RKO (cell line): ENCODE data around the gene MYF5.
"Not testable (repeated sequence)": the region's sequence is repeated elsewhere in the genome, so short reads cannot be mapped to it uniquely, and the experiment has no call there.

Experiments used
- DNase-seq: peaks from one replicate; pipeline ENCODE4 v3.0.0-alpha.2; 2016; ENCODE audit warnings: low spot score

Gene MYF5

GRCh38 chr12:80716696-80717469, at the start of gene MYF5:
TSS of gene MYF5 (plus strand) at chr12:80716912. CDS start at chr12:80717064, 152 bp downstream.
- DNase-seq, result no peak

DNA sequence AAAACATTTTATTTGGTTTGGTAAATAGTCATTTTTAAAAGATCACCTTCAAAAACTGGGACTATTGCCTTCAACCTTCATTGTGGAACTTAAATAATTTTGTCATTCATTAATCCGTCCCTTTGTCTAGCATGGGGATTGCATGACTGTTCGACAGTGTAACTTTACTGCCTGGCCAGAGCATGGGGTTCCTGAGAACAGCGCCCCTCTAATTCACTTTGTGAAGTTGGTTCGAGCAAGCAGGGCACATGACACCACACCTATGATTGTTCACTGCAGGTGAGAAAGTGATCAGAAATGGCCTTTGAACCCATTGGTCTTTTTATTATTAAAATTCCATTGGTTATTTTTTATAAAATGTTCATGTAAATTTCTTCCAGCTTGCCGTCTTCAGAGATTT, 46.5 kb upstream of the MYF5 start:
- no peak for DNase-seq

DNA sequence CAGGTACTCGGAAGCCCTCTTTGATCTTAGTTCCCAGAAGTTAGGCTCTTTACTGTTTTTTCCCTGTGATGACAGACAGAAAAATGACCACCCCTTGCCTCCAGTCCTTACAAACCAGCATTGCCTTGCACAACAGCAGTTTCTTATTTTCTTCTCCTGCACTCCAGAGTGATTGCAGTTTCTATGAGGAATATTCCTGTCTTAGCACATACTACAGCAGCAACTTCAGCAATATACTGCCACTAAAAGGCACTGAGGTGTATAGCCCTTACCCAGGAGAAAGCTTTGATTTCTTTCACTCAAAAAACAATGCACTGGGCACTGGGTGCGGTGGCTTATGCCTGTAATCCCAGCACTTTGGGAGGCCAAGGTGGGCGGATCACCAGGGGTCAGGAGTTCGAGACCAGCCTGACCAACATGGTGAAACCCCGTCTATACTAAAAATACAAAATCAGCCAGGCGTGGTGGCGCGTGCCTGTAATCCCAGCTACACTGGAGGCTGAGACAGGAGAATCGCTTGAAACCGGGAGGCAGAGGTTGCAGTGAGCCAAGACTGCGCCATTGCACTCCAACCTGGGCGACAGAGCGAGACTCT, 40.6 kb upstream of the MYF5 start:
- not testable (repeated sequence) for DNase-seq

GRCh38 chr12:80676856-80677255, 39.9 kb upstream of the MYF5 start:
- DNase-seq, result no peak

GRCh38 chr12:80677994-80678393, 38.7 kb upstream of the MYF5 start:
- no peak for DNase-seq

- no peak for DNase-seq
Observed at GRCh38 chr12:80679346-80680131, 37.2 kb upstream of the MYF5 start.

- DNase-seq, result no peak
Observed at GRCh38 chr12:80681287-80681686, 35.4 kb upstream of the MYF5 start.

DNA sequence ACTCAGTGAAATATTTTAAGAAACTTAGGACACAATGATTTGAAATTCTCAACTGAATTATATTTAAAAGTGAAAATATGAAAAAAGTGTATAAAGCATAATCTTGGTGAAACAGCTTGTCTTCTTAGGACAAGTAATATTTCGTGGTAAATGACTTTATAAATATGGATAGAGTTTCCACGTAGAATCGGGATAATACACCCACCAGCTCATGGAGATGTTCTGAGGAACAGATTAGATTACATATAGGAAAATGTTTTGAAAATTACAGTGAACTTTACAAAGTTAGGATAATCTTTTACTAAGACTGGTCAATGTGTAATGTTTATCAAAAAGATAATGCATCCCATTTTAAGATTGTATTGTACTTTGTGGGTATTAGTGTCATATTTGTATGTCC, 34.9 kb upstream of the MYF5 start:
- DNase-seq, result no peak

DNA sequence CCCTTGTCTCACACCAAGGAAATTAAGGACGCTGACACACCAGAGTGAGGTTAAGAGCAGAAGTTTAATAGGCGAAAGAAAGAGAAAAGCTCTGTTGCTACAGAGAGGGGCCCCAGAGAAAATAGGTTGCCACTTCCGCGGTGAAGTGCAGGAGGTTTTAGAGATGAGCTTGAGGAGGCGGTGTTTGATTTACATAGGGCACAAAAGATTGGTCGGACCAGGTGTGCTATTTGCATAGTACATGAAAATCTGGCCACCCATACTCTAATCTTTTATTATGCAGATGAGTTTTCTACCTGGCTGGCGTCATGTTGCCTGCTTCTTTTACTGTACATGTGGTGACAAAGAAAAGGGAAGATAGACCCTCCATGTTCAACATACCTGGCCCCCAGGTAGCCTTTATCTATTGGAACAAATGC, 32.6 kb upstream of the MYF5 start:
- DNase-seq, result no peak

GRCh38 chr12:80690090-80690489, 26.6 kb upstream of the MYF5 start:
- no peak for DNase-seq

GRCh38 chr12:80690513-80690912, 26.2 kb upstream of the MYF5 start:
- DNase-seq, result no peak

DNA sequence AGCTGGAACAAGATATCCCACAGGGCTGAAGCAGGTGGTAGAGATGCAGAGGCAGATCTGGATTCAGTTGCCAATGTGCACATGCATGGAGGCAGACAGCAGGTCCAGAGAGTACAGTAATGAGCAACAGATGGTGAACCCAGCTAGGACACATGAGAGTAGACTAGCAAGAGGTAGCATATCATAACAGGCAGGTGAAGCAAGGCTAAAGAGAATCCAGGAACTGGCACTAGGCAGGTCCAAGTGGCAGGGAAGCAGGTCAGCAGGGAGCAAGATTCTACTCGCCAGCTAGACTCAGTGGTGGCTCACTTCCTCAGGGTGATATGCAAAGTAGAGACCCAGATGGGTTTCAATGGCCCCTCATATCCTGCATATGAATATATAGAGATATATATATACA, 24.6 kb upstream of the MYF5 start:
- no peak for DNase-seq

GRCh38 chr12:80697270-80697887, 19.3 kb upstream of the MYF5 start:
- no peak for DNase-seq

DNA sequence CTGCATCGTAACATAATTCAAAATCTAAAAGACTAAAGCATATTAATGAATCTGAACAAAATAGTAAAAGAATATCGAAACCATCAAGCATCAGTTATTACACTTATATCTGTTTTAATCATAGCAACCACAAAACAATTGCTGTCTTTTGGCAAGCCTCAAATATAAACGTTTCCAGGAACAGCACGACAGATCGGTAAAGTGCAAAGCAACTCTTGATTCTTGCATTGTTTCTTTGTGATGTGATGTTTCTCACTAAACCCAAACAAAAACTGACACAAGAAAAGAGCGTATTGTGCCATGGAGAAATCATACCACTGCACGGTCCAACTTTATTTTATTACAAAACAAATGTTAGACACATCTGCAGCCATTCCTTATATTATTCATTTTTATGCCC, 18.5 kb upstream of the MYF5 start:
- no peak for DNase-seq

GRCh38 chr12:80698847-80699542, 17.7 kb upstream of the MYF5 start:
- DNase-seq, result no peak

DNA sequence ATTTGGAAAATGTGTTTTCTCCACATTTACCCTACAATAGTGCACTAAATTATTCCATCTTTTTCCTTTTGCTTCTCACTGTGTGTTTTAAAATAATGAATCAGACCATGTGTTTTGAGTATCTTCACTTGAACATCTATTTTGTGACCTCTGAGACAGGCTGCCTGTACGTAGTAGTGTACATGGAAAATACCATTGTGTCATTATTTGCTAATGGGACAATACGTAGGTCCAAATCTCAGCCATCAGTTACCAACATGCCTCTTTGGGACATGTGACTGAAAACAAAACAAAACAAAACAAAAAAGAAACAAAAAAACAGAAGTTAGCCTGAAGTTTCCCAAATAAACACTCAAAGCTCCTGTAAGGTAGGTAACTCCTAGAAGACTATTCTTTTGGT, 16.4 kb upstream of the MYF5 start:
- DNase-seq, result no peak

DNA sequence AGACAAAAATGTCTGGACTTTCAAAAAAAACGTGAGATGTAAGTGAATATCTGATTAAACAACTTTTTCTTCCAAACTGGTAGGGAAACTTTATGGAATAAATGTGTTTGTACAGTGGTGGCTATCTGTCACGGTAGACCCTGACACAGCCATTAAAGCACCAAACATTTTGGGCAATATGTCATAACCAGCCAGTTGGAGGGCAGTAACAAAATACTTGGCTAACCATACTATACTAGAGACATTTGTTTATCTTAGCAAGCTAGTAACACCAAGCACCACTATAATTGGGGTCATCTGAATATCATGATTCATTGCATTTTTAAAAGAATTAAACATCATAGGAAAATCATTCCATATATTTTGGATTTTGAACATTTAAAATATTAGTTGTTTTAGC, 15.3 kb upstream of the MYF5 start:
- no peak for DNase-seq

DNA sequence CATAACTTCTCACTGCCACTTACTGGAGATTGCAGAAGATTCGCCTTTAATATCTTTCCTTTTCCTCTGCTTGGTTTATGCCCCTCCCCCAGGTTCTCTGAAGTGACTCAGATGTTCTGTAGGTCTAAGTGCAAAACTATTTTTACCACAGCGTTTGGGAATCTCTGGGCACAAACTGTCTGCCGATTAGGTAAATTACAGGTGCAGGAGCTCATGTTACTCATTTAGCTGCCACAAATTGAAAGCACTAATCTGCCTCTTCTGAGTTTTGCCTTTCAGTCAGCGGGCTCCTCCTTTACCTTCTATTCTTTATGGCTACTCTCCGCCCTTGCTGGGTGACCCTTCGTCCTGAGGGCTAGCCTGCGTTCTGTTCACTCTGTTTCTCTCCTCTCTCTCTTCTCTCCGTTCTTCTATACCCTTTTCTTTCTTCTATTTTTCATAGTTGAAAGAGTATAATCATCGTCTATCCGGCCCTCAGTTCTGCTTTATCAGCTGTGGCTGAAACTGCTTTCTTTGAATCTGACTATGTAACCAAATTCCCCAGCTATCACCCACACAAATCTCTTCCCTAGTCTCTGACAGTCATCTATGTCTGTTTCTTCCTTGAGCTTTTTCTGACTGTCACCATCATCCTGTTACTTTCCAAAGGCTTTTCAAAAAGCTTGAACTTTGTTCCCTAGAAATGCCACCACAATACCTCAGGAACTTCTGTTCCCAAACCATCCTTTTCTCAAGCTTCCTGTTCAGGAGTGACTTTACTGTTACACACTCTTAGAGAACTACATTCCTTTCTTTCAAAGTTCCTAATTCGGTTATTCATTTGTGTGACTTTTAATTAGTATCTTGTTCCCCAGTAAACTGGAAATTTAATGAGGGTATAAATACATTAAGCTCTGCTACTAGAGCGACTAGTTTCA, 13.6 kb upstream of the MYF5 start:
- peak; percentile 12 for DNase-seq

DNA sequence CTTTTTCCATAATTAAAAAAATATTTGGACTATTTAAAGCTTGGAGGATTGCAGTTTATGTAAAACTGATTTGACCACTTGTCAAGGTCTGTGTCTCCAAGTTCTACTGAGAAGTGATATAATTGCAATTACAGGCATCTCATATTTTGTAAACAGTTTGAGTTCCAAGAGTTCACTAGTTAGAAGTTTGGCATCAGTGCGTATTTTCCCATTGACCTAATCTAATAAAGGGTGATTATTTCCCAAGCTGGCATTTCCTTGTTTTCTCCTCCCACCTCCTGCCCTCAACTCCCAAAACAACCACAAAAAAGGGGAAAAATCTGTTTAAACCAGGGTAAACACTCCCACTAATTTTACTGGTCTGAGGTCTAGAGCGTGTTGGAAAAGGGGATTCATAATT, 12.3 kb upstream of the MYF5 start:
- DNase-seq, result no peak

GRCh38 chr12:80707126-80707829, 9.4 kb upstream of the MYF5 start, which contains the start of gene MYF6:
TSS of gene MYF6 (plus strand) at chr12:80707634. CDS start at chr12:80707720, 86 bp downstream.
- DNase-seq, result no peak
